ENCODE measurements around the gene LAMA2.

DNA sequence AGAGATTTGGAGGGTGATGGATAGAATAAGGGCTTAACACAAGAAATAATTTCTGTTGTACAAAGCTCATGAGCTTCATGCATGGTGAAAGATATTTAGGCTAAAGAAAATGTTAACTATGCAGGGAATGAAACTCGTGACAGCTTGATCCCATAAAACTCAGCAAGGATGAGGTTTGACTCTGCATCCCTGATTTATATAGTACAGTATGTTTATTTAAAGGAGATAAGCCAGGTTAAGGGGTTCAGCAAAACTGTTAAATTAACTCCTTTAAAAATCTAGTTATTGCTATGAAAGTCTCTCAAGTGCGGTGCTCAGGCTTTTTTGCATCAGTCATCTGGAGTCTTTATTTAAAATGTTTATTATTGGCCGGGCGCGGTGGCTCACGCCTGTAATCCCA is 326.4 kb downstream of the LAMA2 start:
- TF ChIP-seq ZNF274 (IDR thresholded peaks at IDR 0.05; ENCODE audit: low read depth, low read length) (no peak), YY1 (IDR thresholded peaks at IDR 0.05; ENCODE audit: insufficient read depth, insufficient read length) (no peak)

All from NT2/D1 (cell line).